Ovary (tissue), 9 donors: ENCODE results near the gene MTMR12. TPM values are rescaled to one million over a fixed set of nuclear protein-coding genes. Genes with fewer than 3 reads are reported as not detected.
A peak's percentile ranks its signal among the peaks of the same experiment; 100 is the strongest.

ENCODE experiments used
- DNase-seq, 5 donors: peaks; one replicate each; pipeline ENCODE4 v3.0.0-alpha.2; 2019 to 2020
- H3K27ac ChIP-seq, 2 donors: fragments of 200-600 bp; one replicate each; pipeline versions ENCODE4 v1.5.1 to v1.8.0; 2019 to 2022
- H3K27me3 ChIP-seq: fragments of 200-600 bp; one replicate; pipeline ENCODE4 v1.8.0; 2022
- H3K36me3 ChIP-seq: fragments of 200-600 bp; sonication (generic); one replicate; pipeline ENCODE4 v1.5.1; 2019
- H3K4me1 ChIP-seq: one replicate; pipeline ENCODE4 v1.8.1; 2013; ENCODE audit warnings: mild to moderate bottlenecking, moderate library complexity; ENCODE audit not compliant: insufficient read depth
- H3K4me3 ChIP-seq: fragments of 200-600 bp; sonication (generic); one replicate; pipeline ENCODE4 v1.5.1; 2017
- H3K9me3 ChIP-seq, 2 donors: fragments of 200-600 bp in 1 of 2; sonication (generic) in 1 of 2; one replicate each; pipeline versions ENCODE4 v1.5.1 to v1.8.1; 2013 to 2019; ENCODE audit warnings: mild to moderate bottlenecking in 1 of 2, moderate library complexity in 1 of 2
- EP300 ChIP-seq: sonication (generic); formaldehyde crosslinking; IDR thresholded peaks from one replicate; pipeline ENCODE4 v1.6.1; 2017; ENCODE audit warnings: antibody characterized with exemption
- POLR2A ChIP-seq: fragments of 450-650 bp; IDR thresholded peaks from one replicate; pipeline ENCODE4 v1.6.1; 2017; ENCODE audit warnings: antibody characterized with exemption, mild to moderate bottlenecking, moderate library complexity
- WGBS, 3 donors: extraction: QIAGEN DNeasy Blood & Tissue Kit in 1 of 3; methylation state at CpG; one replicate each; pipeline versions ENCODE4 v1.1.5 to v1.1.7; 2013 to 2017; 5-methylcytosine and 5-hydroxymethylcytosine counted together
- intact Hi-C, 4 donors: fragments of 100-400 bp; cut with DNase I; formaldehyde crosslinking; loops; one replicate each; pipeline versions ENCODE4 v1.11.0 to v1.15.1; 2022 to 2023
- polyA plus RNA-seq, 2 donors: library from polyadenylated mRNA; stranded (reverse); fragments of 200-250 nt in 1 of 2; fragments of 350-450 nt in 1 of 2; fragmentation: Illumina TruSeq in 1 of 2; extraction: RNeasy Lipid Tissue Mini Kit (QIAGEN cat#74804) in 1 of 2; gene quantifications; one replicate each; pipeline ENCODE4 v1.2.3, GENCODE V29; 2013 to 2014
- total RNA-seq, 7 donors: library from RNA; depleted of rRNA in 2 of 7; stranded (reverse); fragments of >200 nt in 2 of 7; fragmentation: NEBNext Ultra II Directional in 3 of 7; extraction: Animal tissue kit (Norgen Biotek cat#: 25700) in 3 of 7; gene quantifications; one replicate each; pipeline versions ENCODE4 v1.1.0 to v1.2.4, GENCODE V29; 2016 to 2023
- TF ChIP-seq, protein P1 (sequence below), 3 donors: fragments of 450-650 bp in 2 of 3; fragments of 200-600 bp in 1 of 3; IDR thresholded peaks; one replicate each; pipeline versions ENCODE4 v1.5.1 to v1.8.0; 2016 to 2022; ENCODE audit warnings: antibody characterized with exemption in 3 of 3, mild to moderate bottlenecking in 1 of 3
- donor health status: DM: no; HTN: no; CAD: no; lungs with moderate emphysema.
- donor health status: DM: no; HTN: no; CAD: no.
- donor health status: Bipolar disorder and iron deficiency.
- donor health status: DM: yes; HTN: yes; CAD: no.
- donor health status: DM: no; HTN: no; CAD: no.
- donor health status: DM: yes; HTN: yes; CAD: no.

MTMR12 gene
- total and polyA plus RNA-seq, 9 donors = 14.9 to 39.0 (median 35.2) TPM

DNA sequence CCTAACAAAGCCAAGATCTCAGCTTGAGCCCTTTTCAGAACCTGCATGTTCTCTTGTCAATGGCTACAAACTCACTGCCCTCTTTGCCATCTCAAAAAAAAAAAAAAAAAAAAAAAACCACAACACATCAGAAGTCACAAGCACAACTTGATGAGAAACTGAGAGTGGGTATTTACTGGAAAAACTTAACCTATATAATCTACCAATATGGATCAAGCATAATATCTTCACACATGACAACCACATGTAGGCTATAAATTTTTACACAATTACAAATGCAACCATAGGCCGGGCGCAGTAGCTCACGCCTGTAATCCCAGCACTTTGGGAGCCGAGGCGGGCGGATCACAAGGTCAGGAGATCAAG lies 9.0 kb downstream of the MTMR12 start:
- WGBS, 3 donors = 93 to 96% (median 95%) methylated on average over 6 of the region's 6 CpGs

DNA sequence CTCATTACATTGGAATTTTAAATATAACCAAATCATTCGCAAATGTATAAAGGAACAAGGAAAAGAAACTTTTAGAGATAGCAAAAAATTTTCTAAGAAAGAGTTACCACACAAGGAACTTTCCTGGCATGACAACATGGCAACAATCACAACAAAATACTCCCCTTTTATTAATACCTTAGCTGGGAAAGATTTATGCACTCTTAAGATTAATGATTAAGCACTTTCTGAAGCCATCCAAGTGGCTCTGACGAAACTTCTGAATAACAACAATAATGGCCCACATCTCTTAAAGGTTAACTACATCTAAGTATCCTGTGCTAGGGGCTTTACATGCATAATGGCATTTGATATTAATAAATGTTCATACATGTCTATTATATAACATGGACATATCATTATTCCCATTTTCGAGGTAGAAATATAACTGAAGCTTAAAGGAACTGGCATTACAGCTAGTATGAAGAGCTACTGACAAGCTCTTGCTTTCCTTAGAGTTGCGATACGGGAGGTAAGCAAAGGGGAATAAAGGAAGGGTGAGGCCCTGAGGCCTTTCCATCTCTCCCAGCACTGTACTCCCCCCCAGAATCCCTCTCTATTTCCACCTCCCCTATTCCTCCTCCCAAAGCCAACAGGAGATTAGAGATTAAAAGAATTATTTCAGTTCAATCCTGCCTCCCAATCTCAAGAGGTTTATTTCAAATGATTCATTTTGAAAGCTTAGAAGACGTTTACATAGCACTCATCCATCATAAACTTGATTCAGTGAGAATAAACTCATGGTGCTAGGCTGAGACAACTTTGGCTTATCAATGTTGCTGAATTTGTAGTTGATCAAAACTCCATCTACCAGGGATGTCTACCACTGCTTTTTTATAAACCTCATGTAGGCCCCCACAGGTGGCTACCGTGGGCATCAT lies 9.6 kb downstream of the MTMR12 start:
- no peak overlapping the region for H3K4me3 ChIP-seq
- no peaks in the 10 kb centered on the region for H3K27me3 ChIP-seq
- peaks cover 15% of the 10 kb centered on the region for H3K4me1 ChIP-seq
- intact Hi-C loops = no loop called here
- no peak for DNase-seq
- no peaks in the 10 kb centered on the region for H3K36me3 ChIP-seq
- no peaks in the 10 kb centered on the region for H3K9me3 ChIP-seq
- 54 to 62% (median 59%) methylated on average over 7 of the region's 7 CpGs for WGBS, 3 donors
- TF ChIP-seq EP300 (no peak), POLR2A (no peak)
- TF ChIP-seq, protein P1, sequence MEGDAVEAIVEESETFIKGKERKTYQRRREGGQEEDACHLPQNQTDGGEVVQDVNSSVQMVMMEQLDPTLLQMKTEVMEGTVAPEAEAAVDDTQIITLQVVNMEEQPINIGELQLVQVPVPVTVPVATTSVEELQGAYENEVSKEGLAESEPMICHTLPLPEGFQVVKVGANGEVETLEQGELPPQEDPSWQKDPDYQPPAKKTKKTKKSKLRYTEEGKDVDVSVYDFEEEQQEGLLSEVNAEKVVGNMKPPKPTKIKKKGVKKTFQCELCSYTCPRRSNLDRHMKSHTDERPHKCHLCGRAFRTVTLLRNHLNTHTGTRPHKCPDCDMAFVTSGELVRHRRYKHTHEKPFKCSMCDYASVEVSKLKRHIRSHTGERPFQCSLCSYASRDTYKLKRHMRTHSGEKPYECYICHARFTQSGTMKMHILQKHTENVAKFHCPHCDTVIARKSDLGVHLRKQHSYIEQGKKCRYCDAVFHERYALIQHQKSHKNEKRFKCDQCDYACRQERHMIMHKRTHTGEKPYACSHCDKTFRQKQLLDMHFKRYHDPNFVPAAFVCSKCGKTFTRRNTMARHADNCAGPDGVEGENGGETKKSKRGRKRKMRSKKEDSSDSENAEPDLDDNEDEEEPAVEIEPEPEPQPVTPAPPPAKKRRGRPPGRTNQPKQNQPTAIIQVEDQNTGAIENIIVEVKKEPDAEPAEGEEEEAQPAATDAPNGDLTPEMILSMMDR (IDR thresholded peaks at IDR 0.05) = no peak
- peak overlapping the region in 1 of 2 donors; percentile 16 for H3K27ac ChIP-seq

More for the DNA sequence above, 9.0 kb downstream of the MTMR12 start:
- no peak for DNase-seq
- TF ChIP-seq, protein P1 (IDR thresholded peaks at IDR 0.05) = no peak
- TF ChIP-seq POLR2A (no peak), EP300 (no peak)
- Histone ChIP-seq H3K27me3 (no peaks in the 10 kb centered on the region), H3K27ac (no peak overlapping the region), H3K4me1 (peaks cover 14% of the 10 kb centered on the region), H3K9me3 (no peaks in the 10 kb centered on the region), H3K36me3 (no peaks in the 10 kb centered on the region), H3K4me3 (no peak overlapping the region)
- intact Hi-C loops = no loop called here

DNA sequence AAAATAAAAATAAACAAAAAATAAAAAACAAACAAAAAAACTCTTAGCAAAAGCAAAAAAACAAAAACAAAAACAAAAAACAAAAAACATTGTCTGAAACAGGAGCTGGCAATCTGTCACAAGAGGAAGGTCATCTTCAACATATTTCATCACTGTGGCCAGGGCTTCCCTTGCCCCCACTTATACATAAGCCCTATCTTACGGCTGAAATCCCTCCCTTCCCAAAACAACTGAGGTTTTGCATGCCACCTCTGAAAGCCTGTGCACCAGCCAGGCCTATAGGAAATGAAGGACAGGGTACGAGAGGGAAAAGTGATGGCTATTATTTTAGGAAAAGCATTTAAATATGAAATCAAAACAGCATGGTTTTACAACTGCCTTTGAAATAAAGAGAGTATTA lies 10.8 kb downstream of the MTMR12 start:
- peak overlapping the region in 1 of 2 donors; percentile 8 for H3K27ac ChIP-seq
- H3K4me3 ChIP-seq = no peak overlapping the region
- intact Hi-C loops = no loop called here
- H3K36me3 ChIP-seq = no peaks in the 10 kb centered on the region
- peaks cover 17% of the 10 kb centered on the region for H3K4me1 ChIP-seq
- no peaks in the 10 kb centered on the region for H3K27me3 ChIP-seq
- no peak for TF ChIP-seq EP300
- TF ChIP-seq, protein P1 (IDR thresholded peaks at IDR 0.05) = no peak
- TF ChIP-seq POLR2A = no peak
- WGBS, 3 donors = 76 to 90% (median 83%) methylated on average over 2 of the region's 2 CpGs
- no peaks in the 10 kb centered on the region for H3K9me3 ChIP-seq
- DNase-seq = no peak

DNA sequence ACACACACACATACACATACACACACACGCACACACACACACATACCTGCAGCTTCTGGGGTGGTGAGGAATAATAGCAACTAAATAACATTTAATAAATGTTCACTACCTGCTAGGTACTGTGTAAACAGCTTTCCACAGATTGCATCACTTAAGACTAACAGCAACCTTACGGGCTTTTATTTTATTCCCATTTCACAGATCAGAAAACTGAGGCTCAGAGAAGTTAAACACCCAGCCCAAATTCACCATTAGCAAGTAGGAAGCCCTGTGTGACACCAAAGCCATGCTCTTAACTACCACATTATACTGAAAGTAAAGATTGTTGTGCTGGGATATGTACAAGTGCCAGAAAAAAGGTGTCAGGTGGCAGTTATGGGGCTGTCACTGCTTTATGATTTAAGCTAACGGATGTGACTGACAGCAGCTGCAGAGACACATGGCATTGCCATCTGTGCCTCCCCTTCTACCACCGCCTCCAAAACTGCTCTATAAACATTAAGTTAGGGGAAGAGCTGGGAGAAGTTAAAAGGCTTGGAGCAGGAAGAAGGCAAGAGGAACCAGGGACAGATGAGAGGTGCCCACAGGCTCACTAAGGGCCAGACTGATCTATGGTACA lies 13.6 kb downstream of the MTMR12 start:
- Histone ChIP-seq H3K9me3 (no peaks in the 10 kb centered on the region), H3K27me3 (no peaks in the 10 kb centered on the region), H3K4me3 (no peak overlapping the region), H3K27ac (no peak overlapping the region), H3K4me1 (peaks cover 15% of the 10 kb centered on the region), H3K36me3 (no peaks in the 10 kb centered on the region)
- DNase-seq = no peak
- TF ChIP-seq EP300 = no peak
- no peak for TF ChIP-seq POLR2A
- TF ChIP-seq, protein P1 (IDR thresholded peaks at IDR 0.05) = no peak
- 96 to 98% (median 96%) methylated on average over 4 of the region's 4 CpGs for WGBS, 3 donors
- intact Hi-C loops = no loop called here
